HEK293T (cell line): ENCODE data around the gene PRDM16.

Source experiments
- BHLHE40 ChIP-seq: fragments of 450-650 bp; IDR thresholded peaks from 2 replicates; pipeline ENCODE4 v1.6.1; 2016; ENCODE audit warnings: mild to moderate bottlenecking, moderate library complexity, borderline replicate concordance
- ZNF384 ChIP-seq: fragments of 450-650 bp; IDR thresholded peaks from 2 replicates; pipeline ENCODE4 v1.6.1; 2016

DNA sequence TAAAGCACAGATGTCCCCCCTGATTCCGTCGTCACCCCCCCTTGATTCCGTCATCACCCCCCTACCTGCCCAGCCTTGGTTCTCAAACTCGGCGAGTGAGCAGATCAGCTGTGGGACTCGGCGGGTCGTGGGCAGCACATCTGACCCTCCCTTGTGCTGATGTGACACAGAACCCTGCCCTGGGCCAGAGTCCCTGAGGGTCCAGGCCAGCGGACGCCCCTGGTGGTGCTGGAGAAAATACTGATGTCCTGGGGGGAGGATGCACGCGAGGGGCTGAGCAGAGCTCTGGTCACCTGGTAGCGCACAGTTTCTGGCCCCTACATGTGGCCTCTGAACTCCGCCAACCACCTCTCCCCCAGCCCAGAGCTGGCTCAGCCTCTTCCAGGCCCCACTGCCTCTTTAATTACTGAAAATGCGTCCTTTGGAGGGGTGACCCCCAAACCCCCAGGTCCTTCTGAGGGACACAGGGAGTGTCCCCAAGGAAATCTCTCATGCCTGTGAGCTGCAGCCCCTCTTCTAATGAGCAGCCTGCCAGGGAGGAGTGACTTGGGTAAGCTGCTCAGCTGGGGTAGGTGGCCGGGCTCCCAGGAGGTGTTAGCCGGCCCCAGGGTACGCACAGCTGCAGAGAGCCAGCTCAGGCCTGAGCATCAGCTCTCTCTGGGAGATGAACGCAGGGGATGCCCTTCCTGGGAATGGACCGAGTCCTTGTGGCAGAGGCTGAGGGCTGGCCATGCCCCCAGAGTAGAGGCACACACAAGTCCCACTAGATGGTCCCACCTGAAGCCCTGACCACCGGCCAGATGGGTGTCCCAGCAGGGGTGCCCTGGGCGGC, 255.9 kb downstream of the PRDM16 start:
- TF ChIP-seq ZNF384 (no peak), BHLHE40 (no peak)
